Measurements from ENCODE around the gene GLCE.

The GLCE gene

DNA sequence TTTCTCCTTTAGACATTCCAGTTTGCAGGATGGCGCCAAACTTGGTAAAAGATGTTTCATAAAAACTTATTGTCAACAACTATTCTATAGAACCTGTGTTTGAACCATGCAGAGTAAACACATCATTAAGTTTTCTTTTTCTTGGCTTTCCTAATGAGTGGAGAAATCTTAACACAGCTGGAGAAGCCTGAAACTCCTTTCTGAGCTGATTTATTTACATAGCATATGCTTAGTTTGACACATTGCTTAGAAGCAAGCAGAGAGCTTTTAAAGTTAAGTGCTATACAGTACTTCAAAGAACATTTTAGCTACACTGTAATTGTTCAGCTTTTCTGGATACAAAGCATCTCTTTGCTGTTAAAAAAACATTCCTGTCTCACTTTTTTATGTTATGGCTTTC, 77.3 kb downstream of the GLCE start (continued):
- no peak for TF ChIP-seq POU6F1 (CRISPR knock-in tag; IDR thresholded peaks at IDR 0.05; ENCODE audit: borderline replicate concordance, low read depth)
- TF ChIP-seq, protein P1, sequence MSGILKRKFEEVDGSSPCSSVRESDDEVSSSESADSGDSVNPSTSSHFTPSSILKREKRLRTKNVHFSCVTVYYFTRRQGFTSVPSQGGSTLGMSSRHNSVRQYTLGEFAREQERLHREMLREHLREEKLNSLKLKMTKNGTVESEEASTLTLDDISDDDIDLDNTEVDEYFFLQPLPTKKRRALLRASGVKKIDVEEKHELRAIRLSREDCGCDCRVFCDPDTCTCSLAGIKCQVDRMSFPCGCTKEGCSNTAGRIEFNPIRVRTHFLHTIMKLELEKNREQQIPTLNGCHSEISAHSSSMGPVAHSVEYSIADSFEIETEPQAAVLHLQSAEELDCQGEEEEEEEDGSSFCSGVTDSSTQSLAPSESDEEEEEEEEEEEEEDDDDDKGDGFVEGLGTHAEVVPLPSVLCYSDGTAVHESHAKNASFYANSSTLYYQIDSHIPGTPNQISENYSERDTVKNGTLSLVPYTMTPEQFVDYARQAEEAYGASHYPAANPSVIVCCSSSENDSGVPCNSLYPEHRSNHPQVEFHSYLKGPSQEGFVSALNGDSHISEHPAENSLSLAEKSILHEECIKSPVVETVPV (CRISPR knock-in tag; IDR thresholded peaks at IDR 0.05), result no peak
- TF ChIP-seq TCF4 (CRISPR knock-in tag; IDR thresholded peaks at IDR 0.05; ENCODE audit: borderline replicate concordance), result no peak
- no peak for TF ChIP-seq ESRRG (CRISPR knock-in tag; IDR thresholded peaks at IDR 0.05)
- no peak for TF ChIP-seq CREB5 (CRISPR knock-in tag; IDR thresholded peaks at IDR 0.05; ENCODE audit: low read depth)
- TF ChIP-seq ZNF565 (CRISPR knock-in tag; conservative IDR thresholded peaks at IDR 0.05; ENCODE audit: low read depth), result no peak
- no peak for TF ChIP-seq RARB (CRISPR knock-in tag; IDR thresholded peaks at IDR 0.05)
- no peak for TF ChIP-seq GLIS3 (CRISPR knock-in tag; IDR thresholded peaks at IDR 0.05)

DNA sequence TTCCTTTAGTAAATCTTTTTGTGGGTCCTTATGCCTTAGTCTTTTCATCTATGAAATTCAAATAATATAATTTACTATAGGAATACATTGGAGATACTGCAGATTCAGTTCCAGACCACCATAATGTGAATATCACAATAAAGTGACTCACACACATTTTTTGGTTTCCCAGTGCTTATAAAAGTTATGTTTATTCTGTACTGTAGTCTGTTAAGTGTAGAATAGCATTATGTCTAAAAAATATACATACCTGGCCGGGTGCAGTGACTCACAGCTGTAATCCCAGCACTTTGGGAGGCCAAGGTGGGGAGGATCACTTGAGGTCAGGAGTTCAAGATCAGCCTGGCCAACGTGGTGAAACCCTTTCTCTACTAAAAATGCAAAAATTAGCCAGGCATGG, 84.4 kb downstream of the GLCE start:
- ATAC-seq, result no peak
- TF ChIP-seq TCF4 (CRISPR knock-in tag; IDR thresholded peaks at IDR 0.05; ENCODE audit: borderline replicate concordance) (no peak), CSDC2 (CRISPR knock-in tag; IDR thresholded peaks at IDR 0.05) (no peak), OSR1 (CRISPR knock-in tag; IDR thresholded peaks at IDR 0.05) (no peak), ZNF565 (CRISPR knock-in tag; conservative IDR thresholded peaks at IDR 0.05; ENCODE audit: low read depth) (no peak), ZC3H10 (CRISPR knock-in tag; IDR thresholded peaks at IDR 0.05) (no peak), CREB5 (CRISPR knock-in tag; IDR thresholded peaks at IDR 0.05; ENCODE audit: low read depth) (no peak), ZNF8 (CRISPR knock-in tag; IDR thresholded peaks at IDR 0.05) (no peak), ISL1 (CRISPR knock-in tag; IDR thresholded peaks at IDR 0.05) (no peak), TOX (CRISPR knock-in tag; IDR thresholded peaks at IDR 0.05; ENCODE audit: borderline replicate concordance) (no peak), GLIS3 (CRISPR knock-in tag; IDR thresholded peaks at IDR 0.05) (no peak)
- TF ChIP-seq, protein P1 (CRISPR knock-in tag; IDR thresholded peaks at IDR 0.05), result no peak
- TF ChIP-seq, protein P2, sequence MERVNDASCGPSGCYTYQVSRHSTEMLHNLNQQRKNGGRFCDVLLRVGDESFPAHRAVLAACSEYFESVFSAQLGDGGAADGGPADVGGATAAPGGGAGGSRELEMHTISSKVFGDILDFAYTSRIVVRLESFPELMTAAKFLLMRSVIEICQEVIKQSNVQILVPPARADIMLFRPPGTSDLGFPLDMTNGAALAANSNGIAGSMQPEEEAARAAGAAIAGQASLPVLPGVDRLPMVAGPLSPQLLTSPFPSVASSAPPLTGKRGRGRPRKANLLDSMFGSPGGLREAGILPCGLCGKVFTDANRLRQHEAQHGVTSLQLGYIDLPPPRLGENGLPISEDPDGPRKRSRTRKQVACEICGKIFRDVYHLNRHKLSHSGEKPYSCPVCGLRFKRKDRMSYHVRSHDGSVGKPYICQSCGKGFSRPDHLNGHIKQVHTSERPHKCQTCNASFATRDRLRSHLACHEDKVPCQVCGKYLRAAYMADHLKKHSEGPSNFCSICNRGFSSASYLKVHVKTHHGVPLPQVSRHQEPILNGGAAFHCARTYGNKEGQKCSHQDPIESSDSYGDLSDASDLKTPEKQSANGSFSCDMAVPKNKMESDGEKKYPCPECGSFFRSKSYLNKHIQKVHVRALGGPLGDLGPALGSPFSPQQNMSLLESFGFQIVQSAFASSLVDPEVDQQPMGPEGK (CRISPR knock-in tag; IDR thresholded peaks at IDR 0.05; ENCODE audit: borderline replicate concordance), result no peak

DNA sequence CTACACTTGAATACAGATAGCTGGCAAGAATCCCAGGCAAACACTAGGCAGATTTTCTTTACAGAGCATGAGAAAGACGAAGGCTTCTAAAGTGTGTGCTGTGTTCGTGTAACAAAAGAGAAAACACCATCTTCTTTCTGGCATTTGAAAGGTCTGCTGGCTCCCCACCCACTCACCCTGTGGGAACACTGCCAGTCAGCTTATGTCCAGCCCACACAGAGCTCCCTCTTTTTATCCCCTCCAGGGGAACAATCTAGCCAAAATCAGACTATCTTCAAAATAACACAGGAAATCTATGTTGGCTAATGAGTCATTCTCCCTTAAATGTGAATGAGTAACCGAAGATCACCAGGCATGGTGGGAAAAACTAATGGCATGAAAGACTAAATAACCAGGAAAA, 92.7 kb downstream of the GLCE start:
- peak; percentile 21; the same call in 1 of the 2 replicates for TF ChIP-seq ISL1 (CRISPR knock-in tag; IDR thresholded peaks at IDR 0.05)
- no peak for TF ChIP-seq ZFP3 (CRISPR knock-in tag; IDR thresholded peaks at IDR 0.05)
- TF ChIP-seq SNAI2 (CRISPR knock-in tag; IDR thresholded peaks at IDR 0.05), result no peak

DNA sequence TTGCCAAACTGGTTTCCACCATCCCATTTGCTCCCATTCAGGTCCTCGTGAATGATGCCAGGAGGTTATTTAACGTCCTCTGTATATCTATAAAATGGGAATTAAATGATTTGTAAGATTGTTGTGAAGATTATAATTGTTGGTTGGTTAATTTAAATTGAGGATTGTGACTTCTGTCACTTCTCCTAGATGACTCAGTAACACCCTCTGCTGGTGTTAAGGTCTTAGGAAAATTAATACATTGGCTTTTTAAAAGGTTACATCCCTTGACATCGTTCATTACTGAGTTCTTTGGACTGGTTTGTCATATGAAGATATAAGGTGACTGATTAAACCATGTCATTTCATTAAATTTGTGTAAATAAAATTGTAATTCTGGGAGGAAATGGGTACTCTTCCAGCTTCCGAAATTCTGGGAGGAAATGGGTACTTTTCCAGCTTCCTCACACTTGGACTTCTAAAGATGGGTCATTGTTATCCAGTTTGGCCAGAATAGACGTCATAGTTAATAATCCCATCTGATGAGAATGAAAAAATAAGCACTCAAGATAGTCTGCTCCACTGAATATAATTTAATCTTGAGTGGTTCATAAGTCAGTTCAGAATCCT, 105.0 kb downstream of the GLCE start:
- ATAC-seq, result no peak
- TF ChIP-seq ARNTL (CRISPR knock-in tag; IDR thresholded peaks at IDR 0.05; ENCODE audit: borderline replicate concordance, low read depth), result no peak
- no peak for TF ChIP-seq ESRRG (CRISPR knock-in tag; IDR thresholded peaks at IDR 0.05)
- no peak for TF ChIP-seq ISL1 (CRISPR knock-in tag; IDR thresholded peaks at IDR 0.05)
- TF ChIP-seq, protein P1 (CRISPR knock-in tag; IDR thresholded peaks at IDR 0.05), result no peak
- no peak for TF ChIP-seq PPARA (CRISPR knock-in tag; IDR thresholded peaks at IDR 0.05; ENCODE audit: borderline replicate concordance)
- no peak for TF ChIP-seq SNAI2 (CRISPR knock-in tag; IDR thresholded peaks at IDR 0.05)
- TF ChIP-seq POU6F1 (CRISPR knock-in tag; IDR thresholded peaks at IDR 0.05; ENCODE audit: borderline replicate concordance, low read depth), result no peak
- no peak for TF ChIP-seq RARB (CRISPR knock-in tag; IDR thresholded peaks at IDR 0.05)
- no peak for TF ChIP-seq TCF4 (CRISPR knock-in tag; IDR thresholded peaks at IDR 0.05; ENCODE audit: borderline replicate concordance)
- no peak for TF ChIP-seq BACH2 (CRISPR knock-in tag; IDR thresholded peaks at IDR 0.05; ENCODE audit: borderline replicate concordance)
- no peak for TF ChIP-seq OSR1 (CRISPR knock-in tag; IDR thresholded peaks at IDR 0.05)

More for the DNA sequence above, 92.7 kb downstream of the GLCE start:
- ATAC-seq, result peak; percentile 91

Data from SK-N-SH treated with all-trans-retinoic acid at 6 μM for 48 hours (cell line).